ENCODE measurements around the gene ALKBH1.
"Not testable (repeated sequence)": the region's sequence is repeated elsewhere in the genome, so short reads cannot be mapped to it uniquely, and the experiment has no call there.

The ALKBH1 gene, protein sequence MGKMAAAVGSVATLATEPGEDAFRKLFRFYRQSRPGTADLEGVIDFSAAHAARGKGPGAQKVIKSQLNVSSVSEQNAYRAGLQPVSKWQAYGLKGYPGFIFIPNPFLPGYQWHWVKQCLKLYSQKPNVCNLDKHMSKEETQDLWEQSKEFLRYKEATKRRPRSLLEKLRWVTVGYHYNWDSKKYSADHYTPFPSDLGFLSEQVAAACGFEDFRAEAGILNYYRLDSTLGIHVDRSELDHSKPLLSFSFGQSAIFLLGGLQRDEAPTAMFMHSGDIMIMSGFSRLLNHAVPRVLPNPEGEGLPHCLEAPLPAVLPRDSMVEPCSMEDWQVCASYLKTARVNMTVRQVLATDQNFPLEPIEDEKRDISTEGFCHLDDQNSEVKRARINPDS

GRCh38 chr14:77707724-77708408 is at the start of gene ALKBH1, which contains the start of gene SLIRP:
Gene ALKBH1, minus strand, starts transcription at chr14:77708023. Its CDS starts 19 bp downstream, at chr14:77708004.
Gene SLIRP, plus strand, starts transcription at chr14:77708103. Its CDS starts 9 bp downstream, at chr14:77708112.
- DNase-seq (ENCODE audit: low read depth in 2 of 2), result peak; percentile 72 to 76

DNA sequence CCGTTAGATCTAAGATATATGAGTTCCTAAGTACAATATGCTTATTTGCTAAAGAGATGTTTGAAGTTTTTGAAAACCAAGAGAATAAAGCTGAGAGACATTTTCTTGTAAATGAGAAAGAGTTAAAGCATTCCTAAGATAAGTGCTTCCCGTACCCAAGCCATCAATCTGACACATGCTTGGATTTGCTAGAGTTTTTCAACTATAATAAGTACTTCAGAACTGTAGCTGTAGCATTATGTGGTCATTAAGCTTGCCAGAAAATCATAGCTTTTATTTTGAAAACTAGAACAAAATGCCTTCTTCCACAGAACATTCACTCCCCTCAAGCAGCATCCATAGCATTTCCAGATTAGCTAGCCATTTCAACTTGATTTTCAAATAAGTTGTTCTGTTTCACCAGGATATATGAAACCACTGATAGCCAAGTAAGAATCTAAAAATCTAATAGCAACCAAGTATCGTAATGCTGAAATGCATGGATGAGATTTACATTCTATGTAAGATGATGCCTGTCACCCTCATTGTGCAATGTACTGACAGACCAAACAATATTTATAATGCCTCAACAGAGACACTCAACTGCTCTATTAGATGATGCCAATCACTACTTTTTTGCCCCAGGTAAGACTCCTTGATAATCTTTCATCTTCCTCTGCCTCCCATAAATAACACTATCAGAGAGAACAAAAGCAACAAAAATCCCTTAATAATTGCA is 45.1 kb upstream of the ALKBH1 start:
- no peak for DNase-seq (ENCODE audit: low read depth in 2 of 2)

- DNase-seq (ENCODE audit: low read depth in 2 of 2), result no peak
Measured at GRCh38 chr14:77752266-77752665, 44.4 kb upstream of the ALKBH1 start.

- not testable (repeated sequence) for DNase-seq (ENCODE audit: low read depth in 2 of 2)
Measured at GRCh38 chr14:77747425-77747824, 39.6 kb upstream of the ALKBH1 start.

DNA sequence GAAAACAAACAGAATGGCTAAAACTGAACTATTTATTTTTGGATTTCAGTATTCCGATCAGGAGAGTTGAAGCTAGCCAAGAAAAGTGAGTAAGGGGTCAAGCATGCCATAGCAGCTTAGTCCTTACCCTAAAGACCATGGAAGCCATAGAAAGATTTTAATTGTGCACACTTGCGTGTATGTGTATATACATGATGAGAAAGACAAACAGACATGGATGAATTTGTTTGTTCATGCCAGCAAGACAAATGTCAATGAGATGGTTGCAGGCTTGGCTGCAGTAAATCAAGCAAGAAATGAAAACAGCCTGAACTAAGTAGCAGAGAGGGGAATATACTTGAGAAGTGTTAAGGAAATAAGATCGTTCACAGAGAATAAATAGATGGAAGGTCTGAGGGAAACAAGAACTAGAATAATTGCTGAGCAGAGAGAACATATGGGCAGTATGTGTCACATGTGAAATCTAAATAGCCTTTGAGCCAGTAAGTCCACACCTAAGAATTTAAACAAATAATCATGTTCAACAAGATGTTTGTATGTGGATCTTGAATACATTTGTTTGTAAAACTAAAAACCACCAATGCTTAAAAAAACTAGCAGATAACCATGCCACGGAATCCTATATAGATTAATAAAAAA is 38.4 kb upstream of the ALKBH1 start:
- DNase-seq (ENCODE audit: low read depth in 2 of 2), result no peak

DNA sequence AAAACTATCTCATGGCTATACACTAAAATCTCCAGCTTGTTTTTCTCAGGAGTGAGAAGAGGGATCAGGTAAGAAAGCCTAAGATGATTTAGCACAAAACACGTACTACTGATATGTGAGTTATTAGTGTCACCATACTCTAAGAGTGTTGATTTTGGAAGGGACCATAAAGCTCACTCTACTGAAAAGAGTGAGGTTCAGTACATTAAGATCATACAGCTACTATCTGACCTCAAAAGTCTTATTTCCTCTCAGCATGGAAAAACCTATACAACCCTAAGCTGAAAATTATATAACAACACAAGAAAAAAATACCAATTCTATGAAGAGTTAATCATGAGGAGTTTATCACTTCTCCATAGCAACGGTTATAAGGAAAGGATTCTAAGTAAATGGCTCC is 33.6 kb upstream of the ALKBH1 start:
- no peak for DNase-seq (ENCODE audit: low read depth in 2 of 2)

DNA sequence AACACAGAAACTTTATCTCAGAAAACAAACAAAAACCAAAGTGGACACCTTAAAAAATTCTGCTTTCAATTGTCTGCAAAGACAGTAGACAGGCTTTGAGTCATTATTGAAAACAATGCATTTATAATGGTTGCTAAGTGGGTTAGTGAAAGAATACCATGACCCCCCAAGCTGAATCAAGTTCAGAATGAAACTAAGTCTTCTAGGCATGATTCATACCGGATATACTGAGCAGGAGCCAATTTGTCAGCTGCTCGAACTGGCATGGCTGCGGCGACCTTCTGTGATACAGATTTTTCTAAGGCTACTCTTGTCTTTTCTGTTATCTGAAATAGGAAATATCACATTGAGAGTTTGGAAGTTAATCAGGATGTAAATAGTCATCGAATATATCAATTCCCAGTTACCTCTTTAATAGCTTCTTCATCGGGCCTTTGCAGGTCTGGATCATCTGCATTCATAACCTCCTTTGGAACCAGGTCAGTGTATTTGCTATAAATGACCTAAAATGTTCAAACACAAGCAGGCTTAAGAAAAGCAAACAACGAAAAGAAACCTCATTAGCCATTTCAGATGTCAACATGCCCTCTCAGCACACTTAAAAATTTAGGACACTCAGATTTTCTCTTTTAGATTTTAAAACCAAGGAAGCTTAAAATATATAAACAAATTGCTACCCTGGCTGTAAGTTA is 30.9 kb upstream of the ALKBH1 start:
- no peak for DNase-seq (ENCODE audit: low read depth in 2 of 2)

- no peak for DNase-seq (ENCODE audit: low read depth in 2 of 2)
Measured at GRCh38 chr14:77730976-77731497, 23.2 kb upstream of the ALKBH1 start.

GRCh38 chr14:77722301-77722700 is 14.5 kb upstream of the ALKBH1 start:
- no peak for DNase-seq (ENCODE audit: low read depth in 2 of 2)

DNA sequence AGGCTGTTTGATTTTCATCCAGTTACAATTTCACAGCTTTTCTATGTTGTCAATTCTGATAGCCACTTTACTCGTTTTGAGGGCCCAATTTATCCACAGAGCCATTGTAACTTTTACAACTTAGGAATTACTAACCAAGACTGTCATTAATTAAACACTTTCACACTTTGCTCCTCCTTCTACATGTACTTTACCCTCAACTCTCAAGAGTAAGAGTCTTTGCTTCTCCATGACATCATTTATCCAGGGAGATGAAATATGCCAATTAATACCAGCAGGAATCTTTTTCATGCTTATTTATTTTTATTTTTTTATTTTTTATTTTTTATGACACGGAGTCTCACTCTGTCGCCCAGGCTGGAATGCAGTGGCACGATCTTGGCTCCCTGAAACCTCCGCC is 13.6 kb upstream of the ALKBH1 start:
- no peak for DNase-seq (ENCODE audit: low read depth in 2 of 2)

DNA sequence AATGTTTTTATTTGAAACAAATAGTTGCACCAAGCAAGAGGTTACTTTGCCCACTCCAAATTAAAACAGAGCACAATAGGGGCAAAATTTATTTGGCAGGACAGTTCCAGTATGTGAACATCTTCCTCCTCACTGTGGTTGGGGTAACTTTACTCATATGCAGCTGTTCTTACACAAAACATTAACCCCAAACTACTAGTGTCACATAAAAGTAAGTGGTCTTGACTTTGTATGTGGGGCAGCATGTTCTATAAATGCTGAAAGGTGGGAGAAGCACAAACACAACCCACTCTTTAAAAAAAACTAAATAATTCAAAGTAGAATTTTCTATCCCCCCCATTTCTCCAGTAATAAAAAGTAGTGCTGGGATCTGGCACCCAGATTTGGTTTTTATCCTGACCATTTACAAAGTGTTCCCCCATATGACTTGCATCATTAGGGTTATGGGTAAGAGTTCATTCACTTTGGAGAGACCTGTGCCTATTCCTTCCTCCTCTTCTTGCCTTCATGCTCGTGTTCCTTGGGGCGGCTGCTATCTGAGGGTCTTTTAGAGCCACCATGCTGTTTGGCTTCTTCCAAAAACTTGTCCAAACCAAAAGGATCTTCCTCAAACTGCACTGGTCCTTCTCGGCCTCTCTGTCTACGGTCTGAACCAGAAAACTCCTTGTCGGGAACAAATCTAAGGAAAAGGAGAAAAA is 9.9 kb upstream of the ALKBH1 start:
- DNase-seq (ENCODE audit: low read depth in 2 of 2), result no peak

DNA sequence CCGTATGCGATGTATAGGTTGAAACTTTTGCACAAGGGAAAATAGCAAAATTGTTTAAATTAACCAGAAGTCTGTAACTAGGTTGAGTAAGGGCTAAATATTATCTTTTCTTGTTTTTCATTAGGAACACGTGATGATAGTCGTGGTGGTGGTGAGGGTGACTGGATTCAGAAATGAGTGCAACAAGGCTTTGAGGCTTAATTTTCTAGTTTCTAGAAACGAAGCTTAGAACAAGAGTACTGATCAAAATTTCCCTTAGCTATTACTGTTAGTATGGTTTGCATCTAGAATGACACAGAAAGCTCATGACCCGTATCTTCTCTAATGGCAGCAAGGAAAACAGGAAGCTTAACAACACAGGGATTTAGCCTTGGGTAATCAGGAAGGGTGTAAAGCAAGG is 7.1 kb upstream of the ALKBH1 start:
- no peak for DNase-seq (ENCODE audit: low read depth in 2 of 2)

DNA sequence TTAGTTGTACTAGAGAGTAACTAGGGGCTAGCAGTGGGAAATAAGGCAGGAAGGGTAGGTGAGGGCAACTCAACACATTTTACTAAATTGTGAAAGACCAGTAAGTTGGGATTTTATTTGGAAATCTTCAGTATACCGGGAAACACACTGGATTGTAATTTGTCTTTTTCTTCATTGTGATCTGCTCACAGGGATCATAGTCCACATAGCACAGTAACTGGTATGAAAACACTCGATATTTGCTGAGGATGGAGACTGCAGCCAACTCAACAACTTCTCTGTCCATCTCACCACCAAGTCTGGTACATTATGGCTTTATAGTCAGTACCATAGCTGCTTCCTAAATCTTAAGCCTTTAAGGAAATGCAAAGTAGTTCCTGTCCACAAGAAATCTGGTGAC is 2.5 kb upstream of the ALKBH1 start:
- DNase-seq (ENCODE audit: low read depth in 2 of 2), result no peak

- DNase-seq (ENCODE audit: low read depth in 2 of 2), result no peak
Measured at GRCh38 chr14:77709412-77709811, 1.6 kb upstream of the ALKBH1 start.

- no peak for DNase-seq (ENCODE audit: low read depth in 2 of 2)
Measured at GRCh38 chr14:77708749-77709148, 926 bp upstream of the ALKBH1 start.

DNA sequence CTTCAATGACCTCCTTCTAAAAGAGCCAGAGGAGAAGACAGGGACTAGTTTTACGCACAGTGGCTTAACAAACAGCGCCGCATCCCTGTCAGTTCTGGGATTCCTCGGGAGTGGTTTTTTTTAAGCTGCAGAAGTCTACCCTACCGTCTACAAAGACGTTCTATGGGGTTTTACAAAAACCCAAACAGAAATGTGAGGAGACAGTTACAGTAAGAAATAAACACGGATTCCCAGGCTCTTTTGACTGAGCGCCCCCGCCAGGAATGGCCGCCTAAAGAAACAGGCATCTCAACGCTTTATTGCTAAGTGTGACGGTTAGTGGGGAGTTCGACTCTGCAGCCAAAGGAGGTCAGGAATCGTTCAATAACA is 484 bp downstream of the ALKBH1 start:
- DNase-seq (ENCODE audit: low read depth in 2 of 2), result no peak

DNA sequence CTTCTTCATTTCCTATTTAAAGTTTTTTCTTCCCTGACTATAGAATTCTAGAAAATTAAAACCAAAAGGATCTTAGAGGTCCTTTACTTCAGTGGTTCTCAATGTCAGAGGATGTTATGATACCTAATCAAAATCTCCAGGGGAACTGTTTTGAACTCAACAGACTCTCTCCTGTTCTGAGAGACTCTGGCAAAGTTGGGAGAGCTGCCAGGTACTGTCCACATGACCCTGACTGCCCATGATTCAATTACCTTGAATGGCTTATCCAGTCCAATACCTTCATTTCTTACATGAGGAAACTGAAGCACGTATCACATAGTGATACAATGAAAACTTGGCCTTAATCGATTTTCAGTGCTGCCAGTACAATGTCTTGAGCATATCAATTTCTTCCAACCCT is 16.6 kb downstream of the ALKBH1 start:
- DNase-seq (ENCODE audit: low read depth in 2 of 2), result no peak

GRCh38 chr14:77682158-77682553 is 25.7 kb downstream of the ALKBH1 start:
- DNase-seq (ENCODE audit: low read depth in 2 of 2), result no peak

DNA sequence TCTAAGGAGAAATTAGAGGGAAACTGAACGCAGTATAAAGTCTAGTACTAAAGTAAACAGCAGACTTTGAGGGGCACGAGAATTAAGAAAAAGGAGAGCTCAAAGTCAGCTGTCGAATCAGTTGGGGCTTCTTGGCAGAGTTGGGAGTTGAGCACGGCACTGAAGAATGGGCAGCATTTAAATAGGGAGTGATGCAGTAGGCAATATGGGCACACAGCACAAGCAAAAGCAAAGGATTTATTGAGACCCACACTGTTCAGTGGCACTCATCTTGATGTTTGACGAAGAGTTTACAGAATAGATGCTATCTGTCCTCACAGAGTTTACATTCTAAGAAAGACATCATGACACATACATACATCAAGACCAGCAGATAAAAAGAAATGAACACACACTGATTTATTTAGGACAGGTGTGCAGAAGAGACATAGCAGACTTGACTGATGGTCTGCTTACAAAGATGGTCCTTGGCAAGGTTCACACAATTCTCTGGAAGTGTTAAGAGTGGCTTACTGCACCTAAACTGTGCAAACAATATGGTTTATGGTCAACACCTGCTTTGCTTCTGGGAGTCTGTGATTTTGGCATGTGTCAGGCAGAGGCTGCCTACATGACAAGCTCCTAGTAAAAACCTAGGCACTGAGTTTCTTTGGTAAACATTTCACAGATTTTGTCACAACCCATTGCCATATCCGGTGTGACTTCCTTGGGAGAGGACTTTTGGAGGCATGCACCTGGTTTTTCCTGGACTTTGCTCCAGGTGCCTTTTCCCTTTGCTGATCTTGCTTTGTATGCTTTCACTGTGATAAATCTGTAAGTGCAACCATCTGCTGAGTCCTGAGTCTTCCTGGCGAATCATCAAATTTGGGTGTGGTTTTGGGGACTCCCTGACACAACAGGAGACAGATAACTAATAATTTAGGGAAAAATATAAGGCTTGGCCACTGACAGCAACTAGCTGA is 26.3 kb downstream of the ALKBH1 start:
- no peak for DNase-seq (ENCODE audit: low read depth in 2 of 2)
